Fibroblast of gingiva (primary cell): ENCODE data around the gene TTLL10.
"Not testable (repeated sequence)": the region's sequence is repeated elsewhere in the genome, so short reads cannot be mapped to it uniquely, and the experiment has no call there.

ENCODE experiments used
- DNase-seq: peaks from one replicate; pipeline ENCODE4 v3.0.0-alpha.2; 2011; ENCODE audit warnings: low read depth

The TTLL10 gene

DNA sequence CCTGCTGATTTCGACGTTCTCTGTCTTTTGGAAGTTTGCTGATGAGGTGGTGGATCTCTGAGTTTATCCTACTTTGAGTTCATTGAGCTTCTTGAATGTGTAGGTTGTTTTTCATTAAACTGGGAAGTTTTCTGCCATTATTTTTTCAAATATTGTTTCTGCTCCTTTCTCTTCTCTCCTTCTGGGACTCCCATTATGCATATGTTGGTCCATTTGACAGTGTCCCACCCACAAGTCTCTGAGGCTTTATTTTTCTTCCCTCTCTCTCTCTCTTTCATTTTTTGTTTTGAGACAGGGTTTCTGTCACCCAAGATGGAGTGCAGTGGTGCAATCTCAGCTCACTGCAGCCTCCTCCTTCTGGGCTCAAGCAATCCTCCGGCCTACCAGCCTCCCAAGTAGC is 21.0 kb downstream of the TTLL10 start:
- no peak for DNase-seq

DNA sequence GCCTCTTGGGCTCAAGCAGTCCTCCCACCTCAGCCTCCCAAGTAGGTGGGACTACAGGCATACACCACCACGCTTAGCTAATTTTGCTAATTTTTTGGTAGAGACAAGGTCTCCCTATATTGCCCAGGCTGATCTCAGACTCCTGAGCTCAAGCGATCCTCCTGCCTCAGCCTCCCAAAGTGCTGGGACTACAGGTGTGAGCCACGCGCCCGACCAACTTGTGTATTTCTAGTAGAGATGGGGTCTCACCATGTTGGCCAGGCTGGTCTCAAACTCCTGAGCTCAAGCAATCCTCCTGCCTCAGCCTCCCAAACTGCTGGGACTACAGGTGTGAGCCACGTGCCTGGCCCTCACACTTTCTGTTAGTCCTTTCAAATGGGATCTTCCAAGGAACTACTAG is 22.0 kb downstream of the TTLL10 start:
- DNase-seq = not testable (repeated sequence)

GRCh38 chr1:1196431-1197187 is 22.9 kb downstream of the TTLL10 start:
- DNase-seq = no peak

GRCh38 chr1:1197188-1197500 is 23.5 kb downstream of the TTLL10 start:
- DNase-seq = no peak

- DNase-seq = no peak
Observed at GRCh38 chr1:1197551-1198422, 24.1 kb downstream of the TTLL10 start.

GRCh38 chr1:1198423-1199140 is 24.9 kb downstream of the TTLL10 start:
- no peak for DNase-seq

DNA sequence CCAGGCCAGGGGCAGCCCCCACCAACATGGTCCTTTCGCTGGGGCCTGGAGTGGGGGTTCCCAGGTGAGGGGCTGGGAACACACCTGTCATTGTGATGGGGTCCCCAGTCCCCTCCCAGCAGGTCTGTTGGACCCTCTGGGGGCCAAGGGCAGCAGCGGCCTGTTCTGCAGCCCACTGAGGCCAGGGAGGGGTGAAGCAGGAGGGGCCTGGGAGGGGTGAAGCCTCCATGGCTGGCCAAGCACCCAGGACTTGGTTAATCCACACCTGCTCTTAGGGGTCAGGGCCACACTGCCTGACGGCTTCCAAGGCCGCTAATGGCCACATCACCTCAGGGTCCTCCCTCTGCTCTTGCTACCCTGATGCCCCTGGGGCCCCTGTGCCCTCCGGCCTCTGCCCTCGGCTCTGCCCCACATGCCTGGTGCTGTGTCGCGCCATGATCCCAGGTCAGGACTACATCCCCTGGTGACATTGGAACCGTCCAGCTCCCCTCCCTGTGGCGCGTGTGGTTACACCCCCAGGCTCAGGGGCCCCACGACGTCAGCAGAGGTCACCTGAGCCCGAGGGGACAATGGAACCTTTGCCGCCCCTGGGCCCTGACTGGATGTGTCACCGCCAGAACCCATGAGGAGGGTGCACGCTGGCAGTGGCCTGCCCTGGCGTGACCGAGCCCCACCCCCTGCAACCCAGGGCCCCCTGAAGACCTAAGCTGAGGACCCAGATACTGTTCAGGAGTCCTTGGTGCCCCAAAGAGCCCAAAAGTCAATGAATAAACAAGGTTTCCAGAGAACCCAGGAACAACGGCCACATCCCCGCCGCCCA is 25.7 kb downstream of the TTLL10 start:
- DNase-seq = no peak

DNA sequence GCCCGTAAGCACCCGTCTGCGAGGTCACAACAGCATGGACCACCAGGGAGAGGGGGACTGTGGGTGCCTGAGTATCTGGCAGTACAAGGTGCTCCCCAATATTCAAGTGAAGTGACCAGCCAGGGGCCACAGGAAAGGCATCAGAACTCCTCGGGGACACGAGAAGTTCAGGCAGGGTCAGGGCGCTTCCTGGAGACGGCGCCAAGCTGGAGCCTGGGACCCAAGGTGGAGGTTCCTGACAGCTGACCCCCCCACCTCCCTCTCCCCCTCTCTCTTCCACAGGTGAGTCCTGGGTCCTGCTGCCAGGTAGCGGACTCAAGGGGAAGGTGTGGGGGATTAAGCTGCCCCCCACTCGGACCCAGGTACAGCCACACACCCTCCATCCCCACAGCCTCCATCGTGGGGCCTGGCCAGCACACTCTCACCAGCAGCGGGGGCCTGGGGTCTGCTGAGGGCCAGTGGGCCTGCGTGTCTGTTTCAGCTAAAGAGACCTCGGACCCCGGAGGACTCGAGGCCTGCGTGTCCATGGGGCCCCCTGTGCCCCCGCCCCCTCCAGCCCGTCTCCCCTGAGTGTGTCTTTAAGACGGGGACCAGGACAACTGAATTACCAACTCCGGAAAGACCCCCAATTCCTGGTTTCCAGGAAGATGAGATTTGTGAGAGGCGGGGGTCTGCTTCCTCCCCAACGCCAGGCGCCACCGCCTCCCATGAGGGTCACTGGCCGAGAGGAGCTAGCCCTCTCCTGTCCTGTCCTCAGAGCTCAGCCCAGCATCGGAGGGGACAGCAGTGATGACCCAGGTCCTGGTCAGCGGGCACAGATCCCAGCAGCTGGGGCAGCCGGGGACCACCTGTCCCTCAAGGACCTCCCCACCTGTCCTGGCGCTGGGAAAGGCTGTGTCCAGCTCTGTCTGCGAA is 26.5 kb downstream of the TTLL10 start:
- no peak for DNase-seq

GRCh38 chr1:1200876-1201810 is 27.5 kb downstream of the TTLL10 start:
- peak; percentile 29 for DNase-seq

- DNase-seq = no peak
Observed at GRCh38 chr1:1202831-1203560, 29.3 kb downstream of the TTLL10 start.

- no peak for DNase-seq
Observed at GRCh38 chr1:1203561-1204424, 30.1 kb downstream of the TTLL10 start.

- DNase-seq = no peak
Observed at GRCh38 chr1:1204425-1204920, 30.8 kb downstream of the TTLL10 start.

DNA sequence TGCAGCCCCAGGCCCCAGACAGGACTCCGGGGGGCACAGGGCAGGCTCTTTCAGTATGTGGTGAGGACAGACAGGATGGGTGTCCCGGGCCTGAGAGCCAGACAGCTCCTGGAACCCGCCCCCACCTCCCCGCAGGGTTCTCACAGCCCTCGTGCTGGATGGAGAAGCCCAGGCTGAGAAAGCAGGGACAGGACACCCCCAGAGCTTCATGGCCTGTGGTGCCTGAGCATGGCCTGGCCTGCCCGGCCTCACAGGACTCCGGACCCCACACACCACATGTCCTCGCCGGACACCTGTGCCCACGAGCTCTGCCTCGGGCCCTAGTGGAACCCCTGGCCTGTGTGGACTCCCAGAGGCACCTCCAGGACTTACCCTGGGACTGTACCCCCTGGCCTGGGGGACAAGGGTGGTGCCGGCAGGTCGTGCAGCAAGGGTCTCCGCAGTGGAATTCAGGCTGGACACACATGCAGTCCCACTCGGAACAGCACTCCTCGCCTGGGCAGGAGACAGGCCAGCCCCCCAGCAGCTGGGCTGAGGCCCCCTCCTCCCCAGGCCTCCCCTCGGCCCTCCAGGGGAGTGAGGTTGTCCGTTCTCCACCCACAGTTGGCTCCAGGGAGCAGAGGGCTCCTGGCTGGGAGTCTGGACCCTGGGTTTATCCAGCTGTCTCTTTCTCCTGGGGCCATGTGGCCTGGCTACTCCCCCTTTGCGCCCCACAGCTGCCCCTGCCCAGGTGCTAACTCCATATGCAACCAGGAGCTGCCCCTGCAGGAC is 31.5 kb downstream of the TTLL10 start:
- no peak for DNase-seq

DNA sequence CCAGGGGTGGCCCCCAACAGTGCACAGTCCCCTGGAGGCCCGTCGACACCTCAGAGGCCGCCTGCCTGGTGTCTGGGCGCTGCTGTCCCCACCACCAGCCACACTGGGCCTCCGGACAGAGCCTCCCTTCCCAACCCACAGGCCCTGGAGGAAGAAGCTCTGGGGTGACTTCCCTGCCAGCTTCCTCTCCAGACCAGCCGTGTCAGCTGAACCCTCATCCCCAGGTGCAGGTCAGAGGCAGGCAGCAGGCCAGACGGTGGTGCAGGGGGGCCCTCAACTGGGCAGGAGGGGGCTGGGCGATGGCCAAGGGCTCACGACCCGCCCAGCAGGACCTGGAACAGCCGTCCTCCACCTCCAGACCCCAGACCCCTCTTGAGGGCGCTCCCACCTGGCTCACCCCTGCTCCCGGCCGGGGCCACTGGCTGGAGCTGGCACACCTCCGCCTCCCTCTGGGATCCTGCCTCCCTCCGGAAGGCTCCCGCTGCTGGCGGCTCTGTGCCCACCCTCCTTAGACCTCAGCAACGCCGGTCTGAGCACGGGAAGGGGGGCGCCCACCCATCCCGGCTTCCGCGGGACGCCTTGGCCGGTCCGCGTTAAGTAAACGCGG is 32.2 kb downstream of the TTLL10 start:
- DNase-seq = no peak

DNA sequence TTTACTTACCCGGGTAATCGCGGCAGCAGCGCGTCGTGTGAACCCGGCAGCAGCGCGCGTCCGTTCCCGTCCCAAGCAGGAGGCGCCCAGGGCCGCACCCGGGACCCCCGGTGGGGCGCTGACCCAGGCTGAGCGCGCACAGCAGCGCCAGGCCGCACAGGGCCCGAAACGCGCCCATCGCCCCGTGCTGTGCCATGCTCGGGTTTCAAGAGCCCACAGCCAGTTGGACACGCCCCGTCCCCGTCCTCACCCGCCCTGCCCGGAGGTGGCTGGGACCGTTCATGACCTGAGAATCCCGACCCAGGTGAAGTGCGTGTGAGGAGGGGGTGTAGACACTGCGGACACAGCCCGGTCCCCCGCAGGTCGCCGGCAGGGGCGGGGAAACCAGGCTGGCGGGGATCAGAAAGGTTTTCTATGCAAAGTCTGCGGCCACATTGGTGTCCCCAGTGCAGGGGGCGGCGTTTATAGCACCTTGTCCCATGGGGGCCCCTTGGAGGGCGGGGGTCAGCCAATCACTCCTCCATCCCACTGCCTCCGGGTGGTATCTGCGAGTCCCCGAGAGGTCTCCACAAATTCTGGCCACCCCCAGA is 32.8 kb downstream of the TTLL10 start, which contains the start of gene TNFRSF18:
Gene TNFRSF18, minus strand, starts transcription at position 217 of the 590 bp plus-strand sequence. Its CDS starts 21 bp downstream, at position 196.
- DNase-seq = no peak

DNA sequence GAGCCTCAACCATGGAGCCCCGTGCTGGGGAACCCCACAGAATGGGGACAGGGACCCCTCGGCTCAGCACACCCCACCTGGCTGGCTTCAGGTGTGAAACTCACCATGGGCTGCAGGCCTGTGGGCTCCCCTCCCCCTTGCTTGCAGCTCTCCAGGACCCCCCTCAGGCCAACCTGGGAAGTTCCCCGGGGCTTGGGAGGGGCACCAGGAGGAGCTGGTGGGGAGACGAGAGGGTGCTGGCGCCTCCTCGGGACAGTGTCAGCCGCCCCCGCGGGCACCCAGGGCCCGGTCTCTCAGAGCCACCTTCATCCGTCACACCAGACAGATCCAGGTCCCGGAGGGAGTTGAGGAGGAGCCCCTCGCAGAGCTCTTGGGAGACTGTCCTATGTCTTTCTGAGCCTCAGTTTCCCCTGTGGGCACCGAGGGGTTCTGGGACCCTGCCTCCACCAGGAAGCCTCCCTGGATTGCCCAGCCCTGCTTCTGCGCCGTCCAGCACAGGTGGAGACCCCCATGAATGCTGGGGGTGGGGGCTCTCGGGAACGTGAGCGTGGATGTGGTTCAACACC is 33.4 kb downstream of the TTLL10 start:
- no peak for DNase-seq
